NCI-H2227 (cell line): ENCODE results near the gene NAV2.

Experiments
- DNase-seq: peaks from one replicate; lab custom pipeline; 2025; ENCODE audit not compliant: unreplicated experiment; lab: John Stamatoyannopoulos, UW

The NAV2 gene

GRCh38 chr11:19803506-19803998 lies 90.9 kb downstream of the NAV2 start:
- DNase-seq, result no peak

GRCh38 chr11:19805376-19805775 lies 92.7 kb downstream of the NAV2 start:
- DNase-seq, result no peak

GRCh38 chr11:19805827-19806226 lies 93.2 kb downstream of the NAV2 start:
- no peak for DNase-seq

GRCh38 chr11:19806251-19806650 lies 93.6 kb downstream of the NAV2 start:
- no peak for DNase-seq

GRCh38 chr11:19808076-19808911 lies 95.7 kb downstream of the NAV2 start:
- no peak for DNase-seq

- no peak for DNase-seq
Measured at GRCh38 chr11:19810852-19811251, 98.2 kb downstream of the NAV2 start.

- DNase-seq, result no peak
Measured at GRCh38 chr11:19811380-19811779, 98.7 kb downstream of the NAV2 start.

- no peak for DNase-seq
Measured at GRCh38 chr11:19812096-19812495, 99.5 kb downstream of the NAV2 start.

GRCh38 chr11:19812710-19813109 lies 100.1 kb downstream of the NAV2 start:
- DNase-seq, result no peak

- no peak for DNase-seq
Measured at GRCh38 chr11:19813158-19813879, 100.7 kb downstream of the NAV2 start.

GRCh38 chr11:19814421-19814820 lies 101.8 kb downstream of the NAV2 start:
- no peak for DNase-seq

- DNase-seq, result no peak
Measured at GRCh38 chr11:19816040-19816439, 103.4 kb downstream of the NAV2 start.

- no peak for DNase-seq
Measured at GRCh38 chr11:19816817-19817216, 104.2 kb downstream of the NAV2 start.

GRCh38 chr11:19817265-19817851 lies 104.7 kb downstream of the NAV2 start:
- DNase-seq, result no peak

- no peak for DNase-seq
Measured at GRCh38 chr11:19817870-19818269, 105.2 kb downstream of the NAV2 start.

GRCh38 chr11:19818619-19819018 lies 106.0 kb downstream of the NAV2 start:
- no peak for DNase-seq

GRCh38 chr11:19819148-19819547 lies 106.5 kb downstream of the NAV2 start:
- no peak for DNase-seq

- DNase-seq, result no peak
Measured at GRCh38 chr11:19820100-19820499, 107.5 kb downstream of the NAV2 start.

GRCh38 chr11:19821412-19821875 lies 108.8 kb downstream of the NAV2 start:
- DNase-seq, result no peak

- no peak for DNase-seq
Measured at GRCh38 chr11:19821993-19822392, 109.4 kb downstream of the NAV2 start.

- DNase-seq, result no peak
Measured at GRCh38 chr11:19822531-19822930, 109.9 kb downstream of the NAV2 start.

- DNase-seq, result no peak
Measured at GRCh38 chr11:19826606-19827005, 114.0 kb downstream of the NAV2 start.
